Activated CD4-positive, alpha-beta T cell treated with anti-CD3 and anti-CD28 coated beads, Interleukin-2, amount 10 ng/mL, durations not matched to agents 7 days and 5 days (primary cell): ENCODE results near the gene CCR6. TPM values are rescaled to one million over a fixed set of nuclear protein-coding genes. Genes with fewer than 3 reads are reported as not detected.

Experiments used
- CTCF ChIA-PET: fragments of 350-600 bp; sonication (Branson Sonifier 250); formaldehyde crosslinking; loops from one replicate; lab custom pipeline; 2021; ENCODE audit warnings: antibody characterized with exemption; lab: Charles Lee
- POLR2A ChIA-PET: fragments of 350-600 bp; sonication (Branson Sonifier 250); formaldehyde crosslinking; loops from one replicate; lab custom pipeline; 2021; ENCODE audit warnings: antibody characterized with exemption; lab: Charles Lee
- DNase-seq: peaks from one replicate; pipeline ENCODE4 v3.0.0-alpha.2; 2020
- H3K27ac Mint-ChIP-seq: one replicate; pipeline ENCODE4 v1.8.0; 2021; ENCODE audit warnings: mild to moderate bottlenecking, moderate library complexity, mixed read lengths
- H3K27me3 Mint-ChIP-seq: one replicate; pipeline ENCODE4 v1.8.0; 2021; ENCODE audit warnings: mixed read lengths
- H3K36me3 Mint-ChIP-seq: one replicate; pipeline ENCODE4 v1.8.0; 2021; ENCODE audit warnings: low read depth, mixed read lengths
- H3K4me1 Mint-ChIP-seq: one replicate; pipeline ENCODE4 v1.8.0; 2021; ENCODE audit warnings: mixed read lengths
- H3K4me3 Mint-ChIP-seq: one replicate; pipeline ENCODE4 v1.8.0; 2021; ENCODE audit warnings: mild to moderate bottlenecking, moderate library complexity, mixed read lengths
- H3K9me3 Mint-ChIP-seq: one replicate; pipeline ENCODE4 v1.8.0; 2021; ENCODE audit warnings: mixed read lengths
- total RNA-seq, 2 experiments: library from RNA; stranded (reverse); gene quantifications; one replicate each; pipeline ENCODE4 v1.2.3, GENCODE V29; 2021

The CCR6 gene
- total RNA-seq, 2 experiments from 2014 or later, result 6.7 to 7.4 TPM

DNA sequence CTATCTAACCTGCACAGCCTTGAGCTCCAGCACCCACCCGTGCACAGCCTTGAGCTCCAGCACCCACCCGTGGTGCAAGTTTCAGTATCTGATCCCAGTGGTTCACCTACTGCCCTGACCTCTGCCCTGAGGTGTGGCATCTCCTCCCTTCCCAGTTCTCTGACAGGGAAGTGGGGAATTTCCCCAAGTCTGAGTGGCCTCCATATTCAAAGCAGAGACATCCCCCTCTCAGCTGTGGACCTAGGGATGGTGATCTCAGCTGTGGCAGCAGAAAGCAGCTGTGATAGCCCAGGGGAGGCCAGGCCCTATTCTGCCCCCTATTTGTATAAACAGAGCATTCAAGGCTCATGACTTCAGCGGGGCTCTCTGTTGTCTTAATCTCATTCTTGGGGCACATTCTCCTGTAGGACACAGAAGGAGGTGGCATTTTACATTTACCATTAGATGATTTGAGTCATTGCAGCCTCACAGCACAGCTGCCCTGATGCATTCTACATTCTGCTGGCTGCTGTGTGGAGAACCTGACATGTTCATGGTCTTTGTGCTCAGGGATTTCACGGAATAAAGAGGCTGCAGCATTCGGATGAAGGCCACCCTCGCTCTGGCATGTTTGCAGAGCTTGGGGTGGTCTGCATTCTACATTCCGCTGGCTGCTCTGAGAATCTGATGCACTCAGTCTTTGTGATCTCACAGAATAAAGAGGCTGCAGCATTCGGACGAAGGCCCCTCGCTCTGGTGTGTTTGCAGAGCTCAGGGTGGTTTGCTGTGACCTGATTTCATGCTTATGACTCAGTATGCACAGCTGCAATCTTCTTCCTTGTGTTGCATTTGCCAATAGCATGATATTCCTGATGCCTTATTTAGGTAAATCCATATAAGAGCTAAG, 17.9 kb downstream of the CCR6 start:
- Mint-ChIP-seq H3K36me3 (no peaks in the 10 kb centered on the region), H3K4me3 (no peak overlapping the region), H3K27ac (no peak overlapping the region), H3K4me1 (peaks cover 4% of the 10 kb centered on the region), H3K27me3 (peaks cover 1% of the 10 kb centered on the region), H3K9me3 (no peaks in the 10 kb centered on the region)
- DNase-seq, result no peak
- POLR2A ChIA-PET, result no interaction called here
- CTCF ChIA-PET, result interaction anchor here (0.8 to 2.4 kb wide), 4 partner anchors 12 to 151 kb away, joined by 3 to 7 read pairs (median 4); no protein-coding TSS in a partner anchor

DNA sequence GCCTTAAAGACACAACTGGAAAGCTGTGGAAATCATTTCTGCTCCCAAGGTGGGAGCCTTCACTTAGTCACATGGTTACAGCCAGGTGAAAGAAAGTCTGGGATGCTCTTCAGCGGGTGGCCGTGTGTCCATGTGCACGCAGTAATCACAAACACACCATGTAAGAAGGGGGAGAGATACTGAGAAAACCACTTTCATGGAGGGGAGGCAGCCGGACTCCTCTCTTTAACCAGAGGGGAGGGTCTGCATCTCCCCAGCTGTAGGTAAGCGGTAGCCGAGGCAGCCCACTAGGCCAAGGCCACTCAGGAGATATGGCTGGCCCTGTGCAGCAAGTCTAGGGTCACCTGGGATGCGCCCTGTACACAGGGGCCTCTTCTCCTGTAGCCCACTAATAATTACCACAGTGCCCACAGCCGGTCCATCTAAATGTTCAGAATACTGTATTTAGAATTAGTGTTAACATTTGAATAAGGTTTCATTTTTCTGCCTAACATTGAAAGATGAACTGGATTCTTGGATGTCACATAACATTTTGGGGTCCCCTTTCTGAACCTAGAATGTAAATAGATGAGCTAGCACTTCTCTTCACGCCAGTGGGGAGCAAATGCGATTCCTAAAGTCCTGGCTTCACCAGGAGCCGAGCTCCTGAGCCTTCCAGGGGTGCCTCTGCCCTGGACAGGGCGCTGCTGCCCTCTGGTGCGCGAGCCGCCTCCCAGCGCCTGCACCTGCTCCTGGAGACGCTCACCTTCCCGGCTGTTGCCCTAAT, 19.0 kb downstream of the CCR6 start:
- DNase-seq, result peak; percentile 36
- POLR2A ChIA-PET, result no interaction called here
- H3K9me3 Mint-ChIP-seq, result no peaks in the 10 kb centered on the region
- H3K27ac Mint-ChIP-seq, result no peak overlapping the region
- peaks cover 6% of the 10 kb centered on the region for H3K4me1 Mint-ChIP-seq
- H3K4me3 Mint-ChIP-seq, result no peak overlapping the region
- no peaks in the 10 kb centered on the region for H3K36me3 Mint-ChIP-seq
- CTCF ChIA-PET, result interaction anchor here (0.7 to 2.4 kb wide), 7 partner anchors 9 to 366 kb away, joined by 3 to 7 read pairs (median 4); no protein-coding TSS in a partner anchor
- peaks cover 4% of the 10 kb centered on the region for H3K27me3 Mint-ChIP-seq

DNA sequence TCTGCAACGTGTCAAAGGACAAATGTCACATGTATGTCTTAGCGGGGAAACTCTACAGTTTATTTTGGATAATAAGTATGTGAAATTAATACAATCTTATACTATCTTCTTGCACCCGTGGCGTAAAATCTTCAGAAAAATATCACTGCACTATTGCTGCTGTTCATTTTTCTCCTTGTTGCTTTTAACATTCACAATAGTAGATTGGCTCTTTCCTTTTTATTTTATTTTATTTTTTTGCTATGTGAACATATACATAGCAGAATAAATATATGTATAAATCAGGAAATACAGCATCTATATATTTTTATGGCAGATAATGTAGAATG, 19.5 kb downstream of the CCR6 start:
- ChIA-PET CTCF (interaction anchor here (0.7 to 2.4 kb wide), 6 partner anchors 9 to 356 kb away, joined by 3 to 7 read pairs (median 4); no protein-coding TSS in a partner anchor), POLR2A (no interaction called here)
- no peak overlapping the region for H3K4me3 Mint-ChIP-seq
- no peak overlapping the region for H3K27ac Mint-ChIP-seq
- no peaks in the 10 kb centered on the region for H3K36me3 Mint-ChIP-seq
- H3K4me1 Mint-ChIP-seq, result peaks cover 4% of the 10 kb centered on the region
- DNase-seq, result no peak
- peaks cover 4% of the 10 kb centered on the region for H3K27me3 Mint-ChIP-seq
- no peaks in the 10 kb centered on the region for H3K9me3 Mint-ChIP-seq

DNA sequence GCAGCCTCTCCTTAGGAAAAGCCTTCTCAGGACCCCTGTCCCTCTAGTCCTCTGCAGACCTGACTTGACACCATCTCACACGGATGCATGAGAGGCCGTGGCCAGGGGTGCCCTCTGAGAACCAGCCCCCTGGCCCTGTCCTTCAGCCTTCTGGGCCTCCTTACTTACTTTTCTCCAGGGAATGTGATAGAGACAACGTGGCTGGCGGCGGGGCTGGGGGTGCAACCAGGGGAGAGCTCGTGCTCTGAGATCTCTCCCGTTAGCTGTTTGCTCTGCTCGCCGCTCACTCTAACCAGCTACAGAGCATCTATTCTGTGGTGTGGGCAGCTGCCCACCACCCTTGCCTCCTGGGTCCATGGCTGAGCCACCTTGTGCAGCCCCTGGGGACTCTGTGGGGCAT, 20.1 kb downstream of the CCR6 start:
- DNase-seq, result no peak
- Mint-ChIP-seq H3K27me3 (peaks cover 4% of the 10 kb centered on the region), H3K4me3 (no peak overlapping the region), H3K9me3 (no peaks in the 10 kb centered on the region), H3K27ac (no peak overlapping the region), H3K4me1 (peaks cover 4% of the 10 kb centered on the region), H3K36me3 (no peaks in the 10 kb centered on the region)
- POLR2A ChIA-PET, result no interaction called here
- CTCF ChIA-PET, result interaction anchor here (1.5 kb wide), 1 partner anchor 17 kb away, joined by 3 read pairs; no protein-coding TSS in a partner anchor

DNA sequence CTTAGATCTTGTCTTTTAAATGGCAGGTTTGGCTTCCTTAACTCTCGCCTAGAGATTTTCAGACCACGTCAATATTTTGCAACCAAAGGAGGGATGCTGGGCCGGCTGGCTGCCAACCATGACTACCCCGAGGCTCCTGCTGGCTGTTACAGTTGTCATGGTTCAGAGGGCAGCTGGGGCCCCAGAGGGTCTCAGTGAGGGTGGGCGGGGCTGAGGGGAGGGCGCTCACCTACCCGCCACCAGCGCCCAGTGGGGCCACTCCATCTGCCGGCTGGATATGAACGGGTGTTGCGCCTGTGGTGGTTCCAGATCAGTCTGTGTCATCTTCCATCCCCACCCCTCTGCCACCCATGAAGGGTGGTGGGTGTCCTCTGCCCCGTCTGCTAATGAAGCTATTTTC, 22.6 kb downstream of the CCR6 start:
- H3K36me3 Mint-ChIP-seq, result no peaks in the 10 kb centered on the region
- no peak for DNase-seq
- H3K9me3 Mint-ChIP-seq, result no peaks in the 10 kb centered on the region
- ChIA-PET POLR2A (no interaction called here), CTCF (no interaction called here)
- H3K27me3 Mint-ChIP-seq, result peaks cover 4% of the 10 kb centered on the region
- H3K4me1 Mint-ChIP-seq, result peaks cover 4% of the 10 kb centered on the region
- no peak overlapping the region for H3K4me3 Mint-ChIP-seq
- no peak overlapping the region for H3K27ac Mint-ChIP-seq

DNA sequence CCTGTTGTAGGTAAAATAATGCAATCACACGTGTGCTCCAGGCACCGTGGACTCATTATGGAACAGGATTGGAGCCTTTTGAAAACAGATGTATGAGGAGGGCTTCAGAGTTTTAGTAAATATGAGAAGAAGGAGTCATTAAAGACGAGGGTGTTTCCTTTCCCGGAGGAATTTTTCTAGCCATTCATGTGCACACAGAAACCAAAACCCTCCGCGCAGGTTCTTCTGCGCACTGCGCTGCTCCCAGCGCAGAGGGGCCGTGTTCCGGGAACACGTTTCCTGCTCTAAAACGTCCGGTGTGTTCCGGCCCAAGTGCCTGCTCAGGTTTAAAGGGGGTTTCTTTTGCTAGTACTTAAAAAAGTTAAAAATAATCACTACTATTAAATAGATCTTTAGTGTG, 23.2 kb downstream of the CCR6 start:
- Mint-ChIP-seq H3K27ac (no peak overlapping the region), H3K27me3 (peaks cover 4% of the 10 kb centered on the region), H3K9me3 (no peaks in the 10 kb centered on the region), H3K4me1 (peaks cover 7% of the 10 kb centered on the region), H3K36me3 (no peaks in the 10 kb centered on the region), H3K4me3 (no peak overlapping the region)
- no peak for DNase-seq
- CTCF ChIA-PET, result interaction anchor here (0.7 kb wide), 1 partner anchor 372 kb away, joined by 3 read pairs; no protein-coding TSS in a partner anchor
- POLR2A ChIA-PET, result no interaction called here

DNA sequence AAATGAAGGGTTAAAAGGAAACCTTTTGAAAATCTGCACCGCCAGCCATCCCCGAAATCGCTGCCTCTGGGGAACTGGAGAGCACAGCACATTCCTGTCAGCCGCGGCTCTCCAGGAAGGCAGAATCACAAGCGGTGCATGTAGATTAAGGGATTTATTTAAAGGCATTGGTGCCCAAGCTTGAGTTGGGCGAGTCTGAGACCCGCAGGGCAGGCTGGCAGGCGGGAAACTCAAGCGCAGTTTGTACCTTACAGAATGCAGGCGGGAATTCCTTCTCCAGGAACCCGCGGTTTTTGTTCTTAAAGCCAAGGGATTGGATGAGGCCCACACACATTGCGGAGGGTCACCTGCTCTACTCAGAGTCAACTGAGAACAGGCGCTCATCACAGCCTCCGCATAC, 24.1 kb downstream of the CCR6 start:
- peaks cover 10% of the 10 kb centered on the region for H3K4me1 Mint-ChIP-seq
- no peak overlapping the region for H3K4me3 Mint-ChIP-seq
- ChIA-PET CTCF (no interaction called here), POLR2A (no interaction called here)
- H3K27ac Mint-ChIP-seq, result no peak overlapping the region
- no peaks in the 10 kb centered on the region for H3K36me3 Mint-ChIP-seq
- no peaks in the 10 kb centered on the region for H3K9me3 Mint-ChIP-seq
- no peak for DNase-seq
- peaks cover 4% of the 10 kb centered on the region for H3K27me3 Mint-ChIP-seq

DNA sequence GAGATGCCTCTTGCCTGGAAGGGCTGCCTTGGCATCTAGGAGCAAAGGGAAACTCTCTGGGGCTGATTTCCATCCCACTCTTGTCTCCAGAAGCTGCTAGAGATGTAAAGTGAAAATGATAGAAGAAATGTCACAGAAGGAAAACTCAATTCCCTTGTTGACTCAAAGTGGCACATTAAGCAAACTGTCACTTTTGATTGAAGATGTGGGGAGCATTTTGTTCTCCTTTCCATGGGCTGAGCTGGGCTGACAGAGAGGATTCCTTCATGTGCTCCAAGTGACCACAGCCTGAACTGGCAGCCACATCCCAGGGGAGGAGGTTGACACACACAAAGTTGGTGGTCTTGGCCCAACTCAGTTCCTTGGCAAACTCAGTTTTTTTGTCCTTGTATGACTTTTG, 25.1 kb downstream of the CCR6 start:
- Mint-ChIP-seq H3K4me1 (peaks cover 13% of the 10 kb centered on the region), H3K4me3 (no peak overlapping the region), H3K27ac (no peak overlapping the region), H3K36me3 (no peaks in the 10 kb centered on the region), H3K9me3 (no peaks in the 10 kb centered on the region), H3K27me3 (peaks cover 4% of the 10 kb centered on the region)
- POLR2A ChIA-PET, result no interaction called here
- DNase-seq, result no peak
- CTCF ChIA-PET, result no interaction called here

DNA sequence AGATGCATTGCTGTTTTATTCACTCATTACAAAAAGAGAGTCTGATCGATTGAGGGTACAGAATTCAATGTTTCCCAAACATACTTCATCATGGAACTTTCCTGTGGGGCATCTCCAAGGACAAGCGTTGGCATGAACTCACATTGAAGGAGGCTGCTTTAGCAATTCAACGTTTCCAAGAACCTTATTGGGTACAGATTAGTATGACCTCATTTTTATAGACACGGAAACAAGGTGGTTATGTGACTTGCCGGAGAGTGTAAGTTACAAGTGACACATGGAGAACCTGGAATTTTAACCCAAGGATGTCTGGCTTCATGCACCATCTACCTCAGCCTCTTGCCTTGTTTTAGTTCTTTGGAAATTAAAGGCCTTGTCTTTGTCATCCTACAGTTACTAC, 26.1 kb downstream of the CCR6 start:
- ChIA-PET POLR2A (no interaction called here), CTCF (no interaction called here)
- DNase-seq, result no peak
- Mint-ChIP-seq H3K27me3 (peaks cover 4% of the 10 kb centered on the region), H3K36me3 (no peaks in the 10 kb centered on the region), H3K27ac (no peak overlapping the region), H3K4me3 (no peak overlapping the region), H3K9me3 (no peaks in the 10 kb centered on the region), H3K4me1 (peaks cover 18% of the 10 kb centered on the region)

DNA sequence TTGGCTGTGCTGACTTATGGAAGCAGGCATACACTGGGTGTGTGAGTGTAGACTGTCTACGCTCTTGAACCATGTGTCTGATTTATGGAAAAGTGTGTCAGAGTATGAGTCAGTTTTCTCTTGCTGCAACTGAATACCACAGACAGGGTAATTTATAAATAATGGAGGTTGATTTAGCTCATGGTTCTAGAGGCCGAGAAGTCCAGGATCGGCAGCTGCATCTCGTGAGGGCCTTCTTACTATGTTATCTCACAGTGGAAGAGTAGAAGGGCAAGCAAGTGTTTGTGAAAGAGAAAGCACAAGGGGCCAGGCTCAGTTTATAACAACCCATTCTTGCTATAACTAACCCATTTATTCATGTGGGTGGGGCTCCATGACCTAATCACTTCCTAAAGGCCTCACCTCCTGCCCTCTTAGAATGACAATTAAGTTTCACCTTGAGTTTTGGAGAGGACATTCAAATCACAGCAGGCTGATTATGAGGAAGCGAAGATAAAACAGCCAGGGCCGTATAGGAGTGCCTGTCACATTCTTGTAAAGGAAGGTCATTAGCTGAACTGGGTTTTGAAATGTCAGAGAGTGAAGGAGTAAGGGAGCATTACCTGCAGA, 28.1 kb downstream of the CCR6 start:
- DNase-seq, result no peak
- Mint-ChIP-seq H3K9me3 (no peaks in the 10 kb centered on the region), H3K36me3 (no peaks in the 10 kb centered on the region), H3K27ac (no peak overlapping the region), H3K27me3 (peaks cover 4% of the 10 kb centered on the region), H3K4me1 (peaks cover 18% of the 10 kb centered on the region), H3K4me3 (no peak overlapping the region)
- CTCF ChIA-PET, result interaction anchor here (1.8 to 2.4 kb wide), 2 partner anchors 9 to 13 kb away, joined by 6 to 9 read pairs; no protein-coding TSS in a partner anchor
- POLR2A ChIA-PET, result no interaction called here

DNA sequence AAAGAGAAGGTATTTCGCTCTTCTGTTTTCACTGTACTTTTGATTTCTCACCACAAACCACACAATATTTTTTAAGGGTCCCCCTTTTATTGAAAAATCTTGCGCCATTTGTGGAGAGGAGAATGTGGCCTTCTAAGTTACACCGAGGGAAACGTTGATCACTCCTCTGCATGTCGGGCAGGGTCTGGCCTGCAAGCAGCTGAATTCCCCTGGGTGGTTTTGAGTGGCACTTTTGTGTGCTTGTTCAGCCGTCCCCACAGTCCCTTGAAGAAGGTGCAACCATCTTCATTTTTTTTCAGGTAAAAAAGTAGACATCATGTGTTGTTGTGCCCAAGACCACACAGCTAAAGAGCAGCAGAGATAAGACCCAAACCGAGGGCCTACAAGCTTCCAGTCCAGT, 28.8 kb downstream of the CCR6 start:
- CTCF ChIA-PET, result interaction anchor here (1.8 to 2.4 kb wide), 2 partner anchors 10 to 14 kb away, joined by 6 to 9 read pairs; no protein-coding TSS in a partner anchor
- H3K27me3 Mint-ChIP-seq, result peaks cover under 1% of the 10 kb centered on the region
- no peaks in the 10 kb centered on the region for H3K36me3 Mint-ChIP-seq
- POLR2A ChIA-PET, result interaction anchor here (0.7 kb wide), 1 partner anchor 31 kb away, joined by 4 read pairs; no protein-coding TSS in a partner anchor
- no peak for DNase-seq
- no peaks in the 10 kb centered on the region for H3K9me3 Mint-ChIP-seq
- no peak overlapping the region for H3K27ac Mint-ChIP-seq
- no peak overlapping the region for H3K4me3 Mint-ChIP-seq
- peaks cover 15% of the 10 kb centered on the region for H3K4me1 Mint-ChIP-seq

DNA sequence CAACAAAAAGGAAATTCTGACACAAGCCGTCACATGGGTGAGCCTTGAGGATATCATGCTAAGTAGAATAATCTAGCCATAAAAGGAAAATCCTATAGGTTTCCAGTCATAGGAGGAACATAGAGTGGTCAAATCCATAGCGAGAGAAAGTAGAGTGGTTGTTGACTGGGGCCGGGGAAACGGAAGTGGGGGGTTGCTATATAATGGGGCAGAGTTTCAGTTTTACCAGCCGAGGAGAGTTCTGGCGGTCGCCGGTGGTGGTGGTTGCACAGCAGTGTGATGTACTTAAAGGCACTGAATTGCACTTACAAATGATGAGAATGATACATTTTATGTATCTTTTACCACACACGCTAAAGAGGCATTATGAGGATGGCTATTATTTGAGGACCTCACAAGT, 30.0 kb downstream of the CCR6 start:
- H3K9me3 Mint-ChIP-seq, result no peaks in the 10 kb centered on the region

More for the DNA sequence above, 30.0 kb downstream of the CCR6 start:
- POLR2A ChIA-PET, result no interaction called here
- Mint-ChIP-seq H3K4me1 (peaks cover 15% of the 10 kb centered on the region), H3K27ac (no peak overlapping the region), H3K27me3 (no peaks in the 10 kb centered on the region), H3K4me3 (no peak overlapping the region), H3K36me3 (no peaks in the 10 kb centered on the region)
- DNase-seq, result no peak
- CTCF ChIA-PET, result interaction anchor here (2.4 kb wide), 1 partner anchor 15 kb away, joined by 9 read pairs; no protein-coding TSS in a partner anchor
